GM15510 (cell line): Measurements from ENCODE around the gene CAMK2N1.

Experiments used
- POLR2A ChIP-seq: IDR thresholded peaks from 3 replicates; pipeline ENCODE4 v1.6.1; 2011; ENCODE audit warnings: borderline replicate concordance; ENCODE audit not compliant: insufficient read length; ENCODE audit errors: extremely low read depth

Gene CAMK2N1

GRCh38 chr1:20485527-20486456 lies at the start of gene CAMK2N1:
Gene CAMK2N1 (minus strand): TSS chr1:20486210. CDS start chr1:20485379, 831 bp downstream.
- no peak for TF ChIP-seq POLR2A

GRCh38 chr1:20534659-20535417 lies 48.8 kb upstream of the CAMK2N1 start:
- TF ChIP-seq POLR2A = no peak

DNA sequence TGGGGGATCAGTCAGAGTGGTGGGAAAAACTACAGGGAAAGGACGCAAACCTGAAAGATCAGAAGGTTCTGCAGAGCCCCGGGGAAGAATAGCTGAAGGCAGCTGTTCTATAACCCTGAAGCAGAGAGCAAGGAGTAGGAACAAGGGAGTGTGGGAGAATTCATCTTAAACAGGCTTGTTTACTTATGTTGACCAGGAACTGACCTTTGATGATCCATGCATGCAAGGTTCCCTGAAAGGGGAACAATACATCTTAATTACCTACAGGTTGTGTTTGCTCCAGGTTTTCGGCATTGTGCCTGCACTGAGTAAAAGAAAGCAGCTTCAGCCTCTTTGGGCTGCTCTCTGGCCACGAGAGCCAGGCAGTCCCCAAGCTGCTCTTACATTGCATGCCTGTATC lies 47.6 kb upstream of the CAMK2N1 start:
- TF ChIP-seq POLR2A = no peak

- no peak for TF ChIP-seq POLR2A
Observed at GRCh38 chr1:20530901-20531300, 44.9 kb upstream of the CAMK2N1 start.

DNA sequence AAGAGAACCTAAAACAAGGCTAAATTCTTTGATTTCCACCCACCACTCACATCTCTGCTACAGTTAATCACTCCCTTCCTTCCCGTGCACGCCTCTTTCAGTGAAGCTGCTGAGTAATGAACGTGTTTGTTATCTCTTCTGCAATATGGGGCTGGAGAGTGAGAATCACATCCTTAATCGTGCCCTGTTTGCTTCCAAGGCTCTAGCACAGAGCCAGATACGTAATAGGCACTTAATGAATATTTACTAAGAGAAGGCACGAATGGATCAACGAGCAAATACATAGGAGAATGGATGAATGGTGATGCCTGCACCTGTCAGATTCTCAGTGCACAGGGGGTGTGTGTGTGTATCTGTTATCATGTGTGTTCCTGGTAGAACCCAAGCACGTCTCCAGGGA lies 44.3 kb upstream of the CAMK2N1 start:
- no peak for TF ChIP-seq POLR2A

DNA sequence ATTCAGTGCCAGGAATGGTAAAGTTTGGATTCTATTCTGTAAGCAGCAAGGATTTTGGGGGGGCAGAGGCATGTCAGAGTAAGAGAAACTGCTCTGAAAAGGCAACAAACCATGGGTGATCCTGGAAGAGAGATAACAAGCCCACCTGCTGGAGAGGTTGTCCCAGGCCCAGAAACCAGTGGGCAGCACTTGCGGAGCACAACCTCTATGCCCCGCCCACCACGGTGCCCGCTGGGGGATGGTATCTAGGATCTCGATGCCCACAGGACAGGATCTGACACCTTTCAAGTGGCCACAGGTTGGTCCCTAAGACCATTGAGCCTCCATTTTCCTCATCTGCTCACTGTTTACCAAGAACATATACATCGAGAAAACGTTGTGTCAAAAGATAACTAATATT lies 42.2 kb upstream of the CAMK2N1 start:
- no peak for TF ChIP-seq POLR2A

- no peak for TF ChIP-seq POLR2A
Observed at GRCh38 chr1:20526267-20526666, 40.3 kb upstream of the CAMK2N1 start.

GRCh38 chr1:20521960-20522861 lies 36.2 kb upstream of the CAMK2N1 start:
- no peak for TF ChIP-seq POLR2A

DNA sequence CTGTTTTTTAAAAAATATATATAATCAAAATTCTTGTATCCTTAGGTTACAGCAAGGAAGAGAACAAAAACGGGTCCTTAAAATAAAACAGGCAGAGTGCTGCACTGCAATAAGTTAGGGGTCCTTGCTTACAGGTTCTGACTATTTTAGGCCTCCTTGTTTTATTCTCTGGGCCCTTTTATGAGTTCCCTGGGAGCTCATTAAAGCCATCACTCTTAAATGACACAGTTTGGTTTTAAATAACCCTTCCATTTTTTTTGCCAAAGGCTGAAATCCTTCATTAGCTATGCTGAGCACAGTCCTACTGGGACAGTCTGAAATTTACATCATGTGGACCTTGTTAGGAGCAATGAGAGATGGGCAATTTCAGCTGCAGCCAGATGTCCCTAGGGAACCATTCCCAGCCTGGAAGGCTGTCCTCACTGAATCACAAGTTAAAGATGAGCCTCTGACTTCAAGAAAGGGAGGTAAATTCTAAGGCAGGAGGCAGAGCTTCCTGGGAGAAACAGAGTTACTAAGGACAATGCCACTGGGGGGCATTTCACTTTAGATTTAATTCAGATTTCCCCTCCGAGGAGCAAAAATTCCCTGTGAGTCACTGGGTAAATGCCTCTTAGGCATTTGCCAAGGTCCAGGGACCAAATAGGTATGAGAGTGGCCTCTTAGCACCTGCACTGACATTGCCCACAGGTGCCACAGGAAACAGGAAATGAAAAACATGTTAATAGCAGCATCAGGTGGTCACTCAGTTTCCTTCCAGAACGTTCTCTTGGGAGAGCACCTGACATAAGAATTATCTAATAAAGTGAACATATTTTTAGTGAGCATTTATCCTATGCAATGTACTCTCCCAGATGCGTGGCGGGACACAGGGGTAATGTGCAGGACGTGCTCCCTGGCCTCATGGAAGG lies 25.8 kb upstream of the CAMK2N1 start:
- TF ChIP-seq POLR2A = no peak

DNA sequence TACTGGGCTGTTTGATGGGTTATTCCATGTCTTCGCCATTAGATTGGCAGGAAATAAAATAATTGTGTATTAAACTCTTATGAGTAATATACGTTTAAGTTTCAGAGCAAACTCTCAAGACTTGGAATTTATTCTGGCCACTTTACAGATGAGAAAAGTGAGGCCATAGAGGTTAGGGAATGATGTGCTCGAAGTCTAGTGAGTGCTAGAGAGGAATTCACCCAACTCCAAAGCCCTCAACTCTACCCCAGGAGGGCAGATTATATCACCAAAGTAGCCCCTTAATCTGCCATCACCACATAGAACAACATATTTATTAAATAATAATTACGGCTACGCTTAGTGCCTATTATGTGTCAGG lies 22.4 kb upstream of the CAMK2N1 start:
- TF ChIP-seq POLR2A = no peak

DNA sequence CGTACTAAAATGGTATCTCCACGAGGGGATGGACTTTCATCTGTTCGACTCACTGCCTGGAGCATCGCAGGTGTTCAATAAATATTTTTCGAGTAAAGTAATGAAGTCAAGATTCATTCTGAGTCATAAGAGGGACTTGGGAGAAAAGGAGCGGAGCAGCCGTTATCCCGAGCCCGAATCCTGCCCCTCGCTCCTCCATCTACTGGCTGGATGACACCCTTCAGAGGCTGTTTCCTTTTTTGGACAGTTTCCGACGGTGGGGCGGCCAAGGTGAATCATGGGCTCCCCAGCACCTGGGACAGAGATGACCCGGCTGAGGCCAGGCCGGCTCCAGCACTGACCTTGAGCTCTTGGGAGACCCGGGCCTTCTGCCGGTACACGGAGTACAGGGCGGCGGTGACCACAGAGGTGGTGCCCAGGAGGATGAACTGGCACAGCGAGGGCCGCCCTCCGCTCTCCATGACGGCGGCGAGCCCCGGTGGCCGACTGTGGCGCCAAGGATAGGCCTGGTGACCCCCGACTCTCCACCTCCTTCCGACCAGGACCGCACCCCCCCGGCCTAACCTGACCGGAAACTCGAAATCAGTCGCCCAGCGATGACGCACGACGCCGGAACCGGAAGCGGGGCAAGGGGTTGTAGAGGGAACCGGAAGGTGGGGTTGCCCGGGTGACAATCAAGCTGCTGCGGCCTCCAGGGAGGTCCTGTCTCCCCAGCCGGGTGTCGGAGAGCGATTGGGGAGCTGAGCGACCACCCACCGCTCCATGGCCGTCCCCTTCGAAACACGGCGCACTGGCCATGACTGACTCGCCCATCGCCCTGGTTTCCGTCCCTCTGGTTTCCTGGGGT lies 21.8 kb upstream of the CAMK2N1 start, which contains the start of gene MUL1:
TSS of gene MUL1 (minus strand) at position 588 of the 847 bp plus-strand sequence. CDS start at position 461, 127 bp downstream.
- TF ChIP-seq POLR2A = peak; percentile 71

DNA sequence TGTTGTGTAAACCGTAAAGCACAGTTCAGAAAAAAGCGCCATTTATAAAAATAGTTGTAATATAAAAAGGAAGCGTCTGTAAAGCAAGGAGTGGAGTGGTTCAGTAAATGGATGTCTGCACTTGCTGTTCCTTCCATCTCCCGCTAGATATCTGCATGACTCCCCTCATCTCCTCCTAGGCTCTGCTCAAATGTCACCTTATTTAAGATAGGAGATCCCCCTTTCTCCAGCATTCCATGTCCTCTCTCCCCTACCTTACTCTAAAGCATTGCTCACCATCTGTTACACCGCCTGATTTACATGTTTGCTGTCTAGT lies 21.2 kb upstream of the CAMK2N1 start:
- no peak for TF ChIP-seq POLR2A

GRCh38 chr1:20505488-20505887 lies 19.5 kb upstream of the CAMK2N1 start:
- no peak for TF ChIP-seq POLR2A
